Measurements from ENCODE around the gene CT45A3. TPM values are rescaled to one million over a fixed set of nuclear protein-coding genes. Genes with fewer than 3 reads are reported as not detected.
"Not testable (repeated sequence)": the region's sequence is repeated elsewhere in the genome, so short reads cannot be mapped to it uniquely, and the experiment has no call there.

CT45A3 gene, protein sequence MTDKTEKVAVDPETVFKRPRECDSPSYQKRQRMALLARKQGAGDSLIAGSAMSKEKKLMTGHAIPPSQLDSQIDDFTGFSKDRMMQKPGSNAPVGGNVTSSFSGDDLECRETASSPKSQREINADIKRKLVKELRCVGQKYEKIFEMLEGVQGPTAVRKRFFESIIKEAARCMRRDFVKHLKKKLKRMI
- not detected for total RNA-seq
- polyA plus RNA-seq (ENCODE audit: insufficient read depth in 1 of 8, insufficient read length in 8 of 8, low replicate concordance in 1 of 8), result under 1 TPM in 4 of 8 donors, not detected in 4; 0.18 to 0.38 (median 0.24) TPM
- long read RNA-seq, donor 1, result 0 reads
- long read RNA-seq, donor 2, result 0 reads
- long read RNA-seq, donor 3, result 0 reads
- long read RNA-seq, donor 4, result 0 reads
- long read RNA-seq, donor 5, result 0 reads
- long read RNA-seq, donor 6, result 0 reads
- long read RNA-seq, donor 7, result 0 reads
- long read RNA-seq, donor 8, result 0 reads
- long read RNA-seq, donor 9, result 0 reads
- long read RNA-seq, donor 10, result 0 reads
- long read RNA-seq, donor 11, result 0 reads

DNA sequence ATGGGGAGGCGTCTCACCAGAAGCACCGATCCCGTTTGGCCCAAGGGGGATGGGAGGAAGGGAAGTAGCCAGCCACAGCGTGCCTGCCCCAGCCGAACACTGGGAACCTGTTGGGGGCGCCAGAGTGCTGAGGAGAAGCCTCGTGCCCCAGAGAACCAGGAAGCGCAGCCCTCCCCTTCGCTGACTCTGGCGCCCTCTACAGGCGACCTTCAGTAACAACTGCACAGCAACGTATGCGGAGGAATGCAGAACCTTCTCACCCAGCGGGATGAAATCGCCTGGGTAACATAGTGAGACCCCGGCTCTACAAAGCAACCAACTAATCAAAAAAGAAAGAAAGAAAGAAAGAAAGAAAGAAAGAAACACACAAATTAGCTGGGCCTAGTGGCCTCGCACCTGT, at the start of gene CT45A3:
CT45A3 (minus strand) TSS at position 101 of the 400 bp plus-strand sequence. CDS start 3,747 bp downstream, outside the sequence.
- not testable (repeated sequence) for H3K4me3 ChIP-seq (ENCODE audit: low read length); DNase-seq; H3K36me3 ChIP-seq (ENCODE audit: control insufficient read depth, insufficient read depth, low read length); H3K9me3 ChIP-seq (replicated peaks; ENCODE audit: control insufficient read depth, low read depth, low read length); H3K27ac ChIP-seq (ENCODE audit: low read length); H3K27me3 ChIP-seq (ENCODE audit: control insufficient read depth, insufficient read depth, low read length); H3K4me1 ChIP-seq (ENCODE audit: control insufficient read depth, insufficient read depth, low read length)
- no CpG with 5 or more reads among the region's 17 CpGs for WGBS (ENCODE audit: insufficient coverage)

DNA sequence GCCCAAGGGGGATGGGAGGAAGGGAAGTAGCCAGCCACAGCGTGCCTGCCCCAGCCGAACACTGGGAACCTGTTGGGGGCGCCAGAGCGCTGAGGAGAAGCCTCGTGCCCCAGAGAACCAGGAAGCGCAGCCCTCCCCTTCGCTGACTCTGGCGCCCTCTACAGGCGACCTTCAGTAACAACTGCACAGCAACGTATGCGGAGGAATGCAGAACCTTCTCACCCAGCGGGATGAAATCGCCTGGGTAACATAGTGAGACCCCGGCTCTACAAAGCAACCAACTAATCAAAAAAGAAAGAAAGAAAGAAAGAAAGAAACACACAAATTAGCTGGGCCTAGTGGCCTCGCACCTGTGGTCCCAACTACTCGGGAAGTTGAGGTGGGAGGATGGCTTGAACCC, 34.7 kb upstream of the CT45A3 start, which contains the start of gene CT45A6:
CT45A6 (minus strand) TSS at position 101 of the 400 bp plus-strand sequence. CDS start 3,794 bp downstream, outside the sequence.
- not testable (repeated sequence) for DNase-seq; H3K27ac ChIP-seq (ENCODE audit: low read length); H3K9me3 ChIP-seq (replicated peaks; ENCODE audit: control insufficient read depth, low read depth, low read length); H3K4me3 ChIP-seq (ENCODE audit: low read length); H3K36me3 ChIP-seq (ENCODE audit: control insufficient read depth, insufficient read depth, low read length); H3K4me1 ChIP-seq (ENCODE audit: control insufficient read depth, insufficient read depth, low read length); H3K27me3 ChIP-seq (ENCODE audit: control insufficient read depth, insufficient read depth, low read length)
- whole genome bisulfite sequencing (ENCODE audit: insufficient coverage), result no CpG with 5 or more reads among the region's 16 CpGs

DNA sequence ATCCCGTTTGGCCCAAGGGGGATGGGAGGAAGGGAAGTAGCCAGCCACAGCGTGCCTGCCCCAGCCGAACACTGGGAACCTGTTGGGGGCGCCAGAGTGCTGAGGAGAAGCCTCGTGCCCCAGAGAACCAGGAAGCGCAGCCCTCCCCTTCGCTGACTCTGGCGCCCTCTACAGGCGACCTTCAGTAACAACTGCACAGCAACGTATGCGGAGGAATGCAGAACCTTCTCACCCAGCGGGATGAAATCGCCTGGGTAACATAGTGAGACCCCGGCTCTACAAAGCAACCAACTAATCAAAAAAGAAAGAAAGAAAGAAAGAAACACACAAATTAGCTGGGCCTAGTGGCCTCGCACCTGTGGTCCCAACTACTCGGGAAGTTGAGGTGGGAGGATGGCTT, 17.4 kb upstream of the CT45A3 start, which contains the start of gene CT45A5:
CT45A5 (minus strand) TSS at position 101 of the 400 bp plus-strand sequence. CDS start 3,774 bp downstream, outside the sequence.
- not testable (repeated sequence) for H3K27me3 ChIP-seq (ENCODE audit: control insufficient read depth, insufficient read depth, low read length); DNase-seq; H3K27ac ChIP-seq (ENCODE audit: low read length); H3K36me3 ChIP-seq (ENCODE audit: control insufficient read depth, insufficient read depth, low read length); H3K9me3 ChIP-seq (replicated peaks; ENCODE audit: control insufficient read depth, low read depth, low read length); H3K4me3 ChIP-seq (ENCODE audit: low read length); H3K4me1 ChIP-seq (ENCODE audit: control insufficient read depth, insufficient read depth, low read length)
- no CpG with 5 or more reads among the region's 16 CpGs for WGBS (ENCODE audit: insufficient coverage)

DNA sequence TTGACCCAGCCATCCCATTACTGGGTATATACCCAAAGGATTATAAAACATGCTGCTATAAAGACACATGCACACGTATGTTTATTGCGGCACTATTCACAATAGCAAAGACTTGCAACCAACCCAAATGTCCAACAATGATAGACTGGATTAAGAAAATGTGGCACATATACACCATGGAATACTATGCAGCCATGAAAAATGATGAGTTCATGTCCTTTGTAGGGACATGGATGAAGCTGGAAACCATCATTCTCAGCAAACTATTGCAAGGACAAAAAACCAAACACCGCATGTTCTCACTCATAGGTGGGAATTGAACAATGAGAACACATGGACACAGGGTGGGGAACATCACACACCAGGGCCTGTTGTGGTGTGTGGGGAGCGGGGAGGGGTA, 23.3 kb downstream of the CT45A3 start:
- not testable (repeated sequence) for H3K4me3 ChIP-seq (ENCODE audit: low read length); DNase-seq; H3K27ac ChIP-seq (ENCODE audit: low read length); H3K9me3 ChIP-seq (replicated peaks; ENCODE audit: control insufficient read depth, low read depth, low read length); H3K27me3 ChIP-seq (ENCODE audit: control insufficient read depth, insufficient read depth, low read length); H3K36me3 ChIP-seq (ENCODE audit: control insufficient read depth, insufficient read depth, low read length); H3K4me1 ChIP-seq (ENCODE audit: control insufficient read depth, insufficient read depth, low read length)
- no CpG with 5 or more reads among the region's 4 CpGs for WGBS (ENCODE audit: insufficient coverage)

DNA sequence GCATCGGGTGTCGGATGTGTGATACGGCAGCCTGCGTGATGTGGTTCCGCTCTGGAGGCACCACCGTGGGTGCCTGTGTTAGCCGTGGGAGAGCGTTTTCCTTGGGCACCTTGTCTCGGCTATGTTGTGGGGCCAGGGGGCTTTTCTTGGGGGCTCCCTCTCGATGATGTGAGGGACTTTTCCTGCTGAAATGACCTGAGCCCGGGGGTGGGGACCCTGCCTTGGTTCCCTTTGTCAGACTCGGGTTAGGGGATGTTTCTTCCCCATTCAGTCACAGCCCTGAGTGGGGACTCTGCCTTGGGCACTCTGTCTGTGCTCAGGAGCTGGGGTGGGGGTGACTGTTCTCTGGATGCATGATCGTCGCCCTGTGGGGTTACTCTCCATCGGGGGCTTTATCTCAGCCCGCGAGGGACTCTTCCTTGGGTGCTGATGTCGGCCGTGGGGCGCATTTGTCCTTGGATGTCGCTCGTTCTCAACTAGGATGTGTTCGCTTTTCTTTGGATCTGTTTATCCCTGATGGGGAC, 26.7 kb downstream of the CT45A3 start:
- H3K4me1 ChIP-seq (ENCODE audit: control insufficient read depth, insufficient read depth, low read length), result no peaks in the 10 kb centered on the region
- H3K4me3 ChIP-seq (ENCODE audit: low read length), result no peak overlapping the region
- no peaks in the 10 kb centered on the region for H3K36me3 ChIP-seq (ENCODE audit: control insufficient read depth, insufficient read depth, low read length)
- WGBS (ENCODE audit: insufficient coverage), result 89% methylated on average over 18 of the region's 23 CpGs
- H3K27me3 ChIP-seq (ENCODE audit: control insufficient read depth, insufficient read depth, low read length), result peaks cover 2% of the 10 kb centered on the region
- no peak for DNase-seq
- H3K27ac ChIP-seq (ENCODE audit: low read length), result no peak overlapping the region
- H3K9me3 ChIP-seq (replicated peaks; ENCODE audit: control insufficient read depth, low read depth, low read length), result no peaks in the 10 kb centered on the region

DNA sequence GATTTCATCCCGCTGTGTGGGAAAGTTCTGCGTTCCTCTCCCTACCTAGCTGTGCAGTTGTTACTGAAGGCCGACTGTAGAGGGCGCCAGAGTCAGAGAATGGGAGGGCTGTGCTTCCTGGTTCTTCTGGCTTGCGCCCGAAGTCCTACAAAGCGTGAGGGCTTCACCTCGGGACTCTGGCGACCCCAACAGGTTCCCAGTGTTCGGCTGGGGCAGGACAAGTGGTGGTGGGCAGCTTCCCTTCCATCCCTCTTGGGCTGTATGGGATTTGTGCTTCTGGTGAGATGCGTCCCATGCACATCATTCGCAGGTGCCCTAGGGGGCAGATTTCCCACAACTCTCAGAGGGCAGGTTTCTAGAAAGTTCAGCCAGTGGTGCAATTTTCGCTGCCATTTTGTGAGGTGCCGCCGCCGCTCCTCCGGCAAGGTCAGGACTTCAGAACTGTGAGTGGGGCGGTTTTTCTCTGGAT, 27.3 kb downstream of the CT45A3 start:
- 78% methylated on average over 9 of the region's 18 CpGs for WGBS (ENCODE audit: insufficient coverage)
- no peaks in the 10 kb centered on the region for H3K9me3 ChIP-seq (replicated peaks; ENCODE audit: control insufficient read depth, low read depth, low read length)
- no peak overlapping the region for H3K4me3 ChIP-seq (ENCODE audit: low read length)
- no peaks in the 10 kb centered on the region for H3K4me1 ChIP-seq (ENCODE audit: control insufficient read depth, insufficient read depth, low read length)
- no peak overlapping the region for H3K27ac ChIP-seq (ENCODE audit: low read length)
- no peaks in the 10 kb centered on the region for H3K36me3 ChIP-seq (ENCODE audit: control insufficient read depth, insufficient read depth, low read length)
- DNase-seq, result no peak
- peaks cover 2% of the 10 kb centered on the region for H3K27me3 ChIP-seq (ENCODE audit: control insufficient read depth, insufficient read depth, low read length)

DNA sequence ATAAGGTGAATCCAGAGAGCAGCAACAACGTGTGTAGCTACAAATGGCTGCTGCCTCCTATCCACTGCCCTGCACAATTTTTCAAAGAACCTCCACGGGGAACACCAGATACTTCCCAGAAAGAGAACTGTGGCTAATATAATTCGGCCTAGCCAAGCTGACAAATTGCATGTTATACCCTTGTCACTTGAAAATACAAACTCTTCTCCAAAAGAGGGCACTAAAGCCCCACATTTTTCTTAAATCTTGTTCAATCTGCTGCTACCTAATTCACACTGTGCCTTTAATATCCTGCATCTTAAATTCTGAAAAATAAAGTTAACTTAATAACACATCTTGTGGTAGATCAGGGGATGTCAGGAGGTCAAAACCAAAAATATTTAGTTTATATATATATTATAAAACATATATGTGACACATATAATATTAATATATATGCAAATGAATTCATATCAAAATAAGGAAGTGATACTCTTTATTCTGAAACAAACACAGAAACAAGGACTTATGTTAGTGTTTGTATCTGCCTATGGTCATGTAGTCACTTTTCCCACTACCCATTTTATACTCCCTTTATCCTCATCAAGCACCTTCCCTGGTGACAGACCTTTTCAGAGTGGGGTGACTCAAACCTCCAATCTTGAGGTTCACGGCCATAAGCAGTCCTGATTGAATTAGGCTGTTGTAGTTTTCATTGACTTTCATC, 30.5 kb downstream of the CT45A3 start:
- Histone ChIP-seq H3K4me3 (ENCODE audit: low read length) (no peak overlapping the region), H3K27me3 (ENCODE audit: control insufficient read depth, insufficient read depth, low read length) (peaks cover 2% of the 10 kb centered on the region), H3K9me3 (replicated peaks; ENCODE audit: control insufficient read depth, low read depth, low read length) (no peaks in the 10 kb centered on the region), H3K36me3 (ENCODE audit: control insufficient read depth, insufficient read depth, low read length) (no peaks in the 10 kb centered on the region), H3K27ac (ENCODE audit: low read length) (no peak overlapping the region), H3K4me1 (ENCODE audit: control insufficient read depth, insufficient read depth, low read length) (no peaks in the 10 kb centered on the region)
- WGBS (ENCODE audit: insufficient coverage), result 36% methylated on average over 2 of the region's 4 CpGs
- DNase-seq, result no peak

DNA sequence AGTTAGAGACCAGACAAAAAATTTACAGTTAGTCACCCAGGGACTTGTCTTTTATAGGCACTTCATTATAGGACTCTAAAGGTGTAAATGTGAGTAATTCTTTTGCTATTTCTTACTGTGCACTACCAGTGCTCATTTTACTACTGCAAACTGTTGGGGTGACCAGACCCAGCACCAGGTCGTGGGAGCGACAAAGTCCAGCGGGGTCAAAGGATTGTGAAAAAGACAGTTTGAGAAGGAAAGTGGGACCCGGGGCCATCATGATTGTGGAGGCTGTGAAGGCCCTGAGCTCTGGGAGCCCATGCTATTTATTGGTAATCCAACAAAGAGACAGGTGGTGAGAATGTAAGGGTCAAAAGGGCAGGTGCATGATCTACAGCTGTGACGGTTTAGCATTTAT, 33.3 kb downstream of the CT45A3 start:
- H3K4me3 ChIP-seq (ENCODE audit: low read length); H3K36me3 ChIP-seq (ENCODE audit: control insufficient read depth, insufficient read depth, low read length); H3K9me3 ChIP-seq (replicated peaks; ENCODE audit: control insufficient read depth, low read depth, low read length); DNase-seq; H3K4me1 ChIP-seq (ENCODE audit: control insufficient read depth, insufficient read depth, low read length); H3K27me3 ChIP-seq (ENCODE audit: control insufficient read depth, insufficient read depth, low read length); H3K27ac ChIP-seq (ENCODE audit: low read length): not testable (repeated sequence)
- WGBS (ENCODE audit: insufficient coverage), result 63% methylated on average over 5 of the region's 5 CpGs

DNA sequence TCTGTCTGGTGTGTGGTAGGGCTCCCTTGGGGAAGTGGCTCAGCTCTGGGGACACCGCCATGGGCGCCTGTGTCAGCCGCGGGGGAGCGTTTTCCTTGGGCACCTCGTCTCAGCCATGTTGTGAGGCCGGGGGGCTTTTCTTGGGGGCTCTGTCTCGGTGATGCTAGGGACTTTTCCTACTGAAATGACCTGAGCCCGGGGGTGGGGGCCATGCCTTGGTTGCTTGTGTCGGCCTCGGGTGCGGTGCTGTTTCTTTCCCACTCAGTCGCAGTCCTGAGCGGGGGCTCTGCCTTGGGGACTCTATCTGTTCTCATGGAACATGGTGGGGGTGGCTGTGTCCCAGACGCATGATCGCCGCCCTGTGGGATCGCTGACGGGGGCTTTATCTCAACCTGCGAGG, 54.2 kb downstream of the CT45A3 start:
- Histone ChIP-seq H3K27ac (ENCODE audit: low read length) (no peak overlapping the region), H3K4me1 (ENCODE audit: control insufficient read depth, insufficient read depth, low read length) (no peaks in the 10 kb centered on the region), H3K9me3 (replicated peaks; ENCODE audit: control insufficient read depth, low read depth, low read length) (no peaks in the 10 kb centered on the region), H3K36me3 (ENCODE audit: control insufficient read depth, insufficient read depth, low read length) (no peaks in the 10 kb centered on the region), H3K27me3 (ENCODE audit: control insufficient read depth, insufficient read depth, low read length) (no peaks in the 10 kb centered on the region), H3K4me3 (ENCODE audit: low read length) (no peak overlapping the region)
- DNase-seq, result no peak
- 93% methylated on average over 3 of the region's 20 CpGs for WGBS (ENCODE audit: insufficient coverage)

DNA sequence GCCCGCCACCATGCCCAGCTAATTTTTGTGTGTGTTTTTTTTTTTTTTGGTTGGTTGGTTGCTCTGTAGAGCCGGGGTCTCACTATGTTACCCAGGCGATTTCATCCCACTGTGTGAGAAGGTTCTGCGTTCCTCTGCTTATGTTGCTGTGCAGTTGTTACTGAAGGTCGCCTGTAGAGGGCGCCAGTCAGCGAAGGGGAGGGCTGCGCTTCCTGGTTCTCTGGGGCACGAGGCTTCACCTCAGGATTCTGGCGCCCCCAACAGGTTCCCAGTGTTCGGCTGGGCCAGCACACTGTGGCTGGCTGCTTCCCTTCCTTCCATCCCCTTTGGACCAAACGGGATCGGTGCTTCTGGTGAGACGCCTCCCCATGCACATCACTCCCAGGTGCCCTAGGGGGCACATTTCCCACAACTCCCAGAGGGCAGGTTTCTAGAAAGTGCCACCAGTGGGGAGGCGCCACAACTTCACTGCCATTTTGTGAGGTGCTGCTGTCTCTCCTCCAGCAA, 54.8 kb downstream of the CT45A3 start, which contains the start of gene CT45A1:
CT45A1 (plus strand) TSS at position 457 of the 507 bp plus-strand sequence. CDS start 5,302 bp downstream, outside the sequence.
- H3K4me3 ChIP-seq (ENCODE audit: low read length); H3K4me1 ChIP-seq (ENCODE audit: control insufficient read depth, insufficient read depth, low read length); H3K9me3 ChIP-seq (replicated peaks; ENCODE audit: control insufficient read depth, low read depth, low read length); H3K36me3 ChIP-seq (ENCODE audit: control insufficient read depth, insufficient read depth, low read length); H3K27me3 ChIP-seq (ENCODE audit: control insufficient read depth, insufficient read depth, low read length); H3K27ac ChIP-seq (ENCODE audit: low read length); DNase-seq: not testable (repeated sequence)
- 60% methylated on average over 2 of the region's 15 CpGs for WGBS (ENCODE audit: insufficient coverage)

Measured in muscle of leg (tissue), 16 donors.